Endothelial cell of umbilical vein (primary cell): ENCODE data around the gene PTPRT. TPM values are rescaled to one million over a fixed set of nuclear protein-coding genes. Genes with fewer than 3 reads are reported as not detected.

Experiments used
- BruUV-seq: library from RNA; stranded (reverse); fragments of 400-500 nt; replicated peaks from 2 replicates; lab custom pipeline; 2021; lab: Mats Ljungman, UMichigan
- CTCF ChIA-PET: fragments of 300-600, 350-600 bp; sonication (Branson Sonifier 250); formaldehyde crosslinking; loops from one replicate; lab custom pipeline; 2021; ENCODE audit warnings: antibody characterized with exemption, inconsistent platforms; lab: Charles Lee
- POLR2A ChIA-PET: fragments of 300-600, 350-600 bp; sonication (Branson Sonifier 250); formaldehyde crosslinking; loops from one replicate; lab custom pipeline; 2021; ENCODE audit warnings: antibody characterized with exemption, inconsistent platforms; lab: Charles Lee
- DNase-seq: peaks from one replicate; pipeline ENCODE4 v3.0.0-alpha.2; 2011; ENCODE audit warnings: low read depth, low spot score
- FAIRE-seq: peaks from 2 replicates; lab custom pipeline; 2011; peaks lifted over from hg19 to GRCh38; lab: Jason Lieb, UNC
- H2AFZ ChIP-seq: 2 replicates; pipeline ENCODE4 v1.6.0; 2012; ENCODE audit warnings: low read depth, low read length, control low read depth, inconsistent platforms
- H3K27ac ChIP-seq: 2 replicates; pipeline ENCODE4 v1.5.1; 2011; ENCODE audit warnings: low read depth, mild to moderate bottlenecking, control low read depth, low read length, moderate library complexity; ENCODE audit not compliant: insufficient read depth
- H3K27me3 ChIP-seq, 2 experiments: 2 replicates each; pipeline versions ENCODE4 v1.6.0 to v1.6.1; 2011; ENCODE audit warnings: low read length in 2 of 2, mixed read lengths in 1 of 2; ENCODE audit not compliant: control insufficient read depth in 2 of 2, insufficient read depth in 2 of 2
- H3K36me3 ChIP-seq, 2 experiments: 2 replicates in 1 of 2; 3 replicates in 1 of 2; pipeline ENCODE4 v1.5.1; 2011; ENCODE audit warnings: low read length in 2 of 2, mild to moderate bottlenecking in 1 of 2, moderate library complexity in 1 of 2; ENCODE audit not compliant: control insufficient read depth in 2 of 2, insufficient read depth in 2 of 2; ENCODE audit errors: extremely low read depth in 1 of 2
- H3K4me1 ChIP-seq: 3 replicates; pipeline ENCODE4 v1.5.1; 2011; ENCODE audit warnings: mild to moderate bottlenecking, low read length; ENCODE audit not compliant: control insufficient read depth, insufficient read depth; ENCODE audit errors: extremely low read depth
- H3K4me2 ChIP-seq: 2 replicates; pipeline ENCODE4 v1.6.1; 2011; ENCODE audit warnings: low read length, control low read depth, mixed read lengths; ENCODE audit not compliant: insufficient read depth
- H3K4me3 ChIP-seq, 3 experiments: fragments of 200-600 bp in 1 of 3; sonication (generic), shearing (Covaris generic) in 1 of 3; replicated peaks in 1 of 3; 2 replicates each; pipeline ENCODE4 v1.5.1; 2011 to 2016; ENCODE audit warnings: control low read depth in 3 of 3, low read length in 3 of 3, mild to moderate bottlenecking in 2 of 3, inconsistent platforms in 1 of 3, low read depth in 1 of 3, moderate library complexity in 1 of 3; ENCODE audit not compliant: insufficient read depth in 1 of 3
- H3K79me2 ChIP-seq: 2 replicates; pipeline ENCODE4 v1.6.0; 2012; ENCODE audit warnings: low read length, inconsistent platforms; ENCODE audit not compliant: control insufficient read depth, insufficient read depth
- H3K9ac ChIP-seq: replicated peaks from 2 replicates; pipeline ENCODE3; 2011; ENCODE audit warnings: low read length, control low read depth; ENCODE audit not compliant: insufficient read depth; ENCODE audit errors: extremely low read depth
- H3K9me1 ChIP-seq: replicated peaks from 3 replicates; pipeline ENCODE4 v1.6.0; 2011; ENCODE audit warnings: mild to moderate bottlenecking, low read length; ENCODE audit not compliant: control insufficient read depth, insufficient read depth; ENCODE audit errors: extremely low read depth
- H3K9me3 ChIP-seq: replicated peaks from 2 replicates; pipeline ENCODE4 v1.5.1; 2012; ENCODE audit warnings: low read length, inconsistent platforms; ENCODE audit not compliant: control insufficient read depth, insufficient read depth
- H4K20me1 ChIP-seq: replicated peaks from 2 replicates; pipeline ENCODE3; 2011; ENCODE audit warnings: mild to moderate bottlenecking, low read length; ENCODE audit not compliant: control insufficient read depth, insufficient read depth; ENCODE audit errors: extremely low read depth
- CTCF ChIP-seq, 2 donors: IDR thresholded peaks; 1 replicate in 1 of 2; 2 replicates in 1 of 2; pipeline ENCODE4 v1.5.1; 2011; ENCODE audit warnings: low read length in 2 of 2, mild to moderate bottlenecking in 2 of 2, moderate library complexity in 2 of 2, control low read depth in 1 of 2, inconsistent platforms in 1 of 2, low read depth in 1 of 2; ENCODE audit not compliant: insufficient read depth in 1 of 2; ENCODE audit errors: extremely low read depth in 1 of 2
- EZH2 ChIP-seq: IDR thresholded peaks from 2 replicates; pipeline ENCODE4 v1.6.1; 2012; ENCODE audit warnings: borderline replicate concordance, low read depth, mild to moderate bottlenecking, moderate library complexity, low read length, inconsistent platforms; ENCODE audit not compliant: severe bottlenecking
- FOS ChIP-seq: IDR thresholded peaks from 2 replicates; pipeline ENCODE4 v1.6.1; 2011; ENCODE audit warnings: mild to moderate bottlenecking, low read length, moderate library complexity, borderline replicate concordance; ENCODE audit not compliant: insufficient read depth
- GATA2 ChIP-seq: IDR thresholded peaks from 2 replicates; pipeline ENCODE4 v1.7.0; 2011; ENCODE audit warnings: low read depth, mild to moderate bottlenecking, moderate library complexity, mixed read lengths, low read length; ENCODE audit not compliant: insufficient read length, insufficient read depth
- JUN ChIP-seq: IDR thresholded peaks from 2 replicates; pipeline ENCODE4 v1.6.1; 2011; ENCODE audit warnings: borderline replicate concordance, low read depth; ENCODE audit not compliant: insufficient read length, insufficient read depth
- MAX ChIP-seq: IDR thresholded peaks from 2 replicates; pipeline ENCODE4 v1.6.1; 2011; ENCODE audit not compliant: insufficient read depth, insufficient read length
- MYC ChIP-seq: IDR thresholded peaks from one replicate; pipeline ENCODE4 v1.6.1; 2011; ENCODE audit warnings: mild to moderate bottlenecking, low read depth, low read length
- POLR2A ChIP-seq: IDR thresholded peaks from 2 replicates; pipeline ENCODE4 v1.6.1; 2012; ENCODE audit warnings: low read depth, mild to moderate bottlenecking, control low read depth, low read length
- POLR2AphosphoS5 ChIP-seq: IDR thresholded peaks from 2 replicates; pipeline ENCODE4 v1.6.1; 2012; ENCODE audit warnings: low read depth, mild to moderate bottlenecking, control low read depth, low read length, moderate library complexity; ENCODE audit not compliant: insufficient read depth
- dilution Hi-C: fragments of 300-500 bp; cut with MboI; formaldehyde crosslinking; loops from one replicate; pipeline ENCODE4 v1.15.0; 2019; ENCODE audit warnings: low sequenced_read_pairs; ENCODE audit not compliant: extremely low pct_ligation_motif_present
- intact Hi-C: fragments of 100-400 bp; cut with micrococcal nuclease; formaldehyde crosslinking; loops from one replicate; pipeline ENCODE4 v1.10.0; 2022
- polyA plus RNA-seq, 4 experiments: library from polyadenylated mRNA; depleted of rRNA in 3 of 4; stranded (reverse) in 3 of 4; unstranded in 1 of 4; fragments of >200 nt; gene quantifications; 2 replicates each; pipeline versions ENCODE4 v1.2.1 to v1.2.3, GENCODE V29; 2011 to 2012; ENCODE audit warnings: missing spikeins in 1 of 4
- total RNA-seq: library from RNA; stranded (reverse); gene quantifications from 2 replicates; pipeline ENCODE4 v1.2.3, GENCODE V29; 2021

The PTPRT gene
- total and polyA plus RNA-seq, 2 donors (not counting 3 experiments of a cell fraction or from before 2014, with no cell fraction given): not detected

DNA sequence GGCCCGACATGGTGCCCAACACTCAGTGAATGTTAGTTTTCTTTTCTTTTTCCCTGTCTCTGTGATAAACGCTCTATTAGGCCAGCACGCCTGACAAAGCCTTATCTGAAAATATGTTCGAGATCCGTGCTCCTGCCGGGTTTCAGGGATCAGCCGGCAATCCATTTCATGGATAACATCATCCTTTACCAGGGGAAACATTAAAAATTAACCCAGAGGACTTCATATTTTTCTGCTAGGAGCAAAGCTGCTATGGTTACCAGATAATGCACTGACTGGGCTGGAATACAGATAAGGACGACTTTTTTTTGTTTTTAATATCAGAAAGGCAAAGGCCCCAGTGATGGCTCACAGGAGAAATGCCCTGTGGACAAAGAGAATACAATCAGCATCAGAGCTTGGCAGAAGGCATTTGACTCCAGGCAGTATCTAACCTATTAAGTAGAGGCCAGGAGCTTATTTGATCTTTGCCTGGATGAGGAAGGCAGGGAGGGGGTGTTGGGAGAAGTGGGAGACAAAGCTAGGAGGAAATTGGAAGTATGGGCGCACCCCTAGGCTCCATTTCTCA lies 1089.5 kb downstream of the PTPRT start:
- Histone ChIP-seq H3K9me3 (peaks cover 7% of the 10 kb centered on the region), H3K27ac (no peak overlapping the region), H3K79me2 (no peaks in the 10 kb centered on the region), H3K9ac (no peak overlapping the region), H3K4me3 (no peak overlapping the region), H4K20me1 (no peaks in the 10 kb centered on the region), H3K36me3 (no peaks in the 10 kb centered on the region), H2AFZ (no peak overlapping the region), H3K4me1 (no peaks in the 10 kb centered on the region), H3K4me2 (no peak overlapping the region), H3K9me1 (no peaks in the 10 kb centered on the region), H3K27me3 (no peaks in the 10 kb centered on the region)
- FAIRE-seq (no peak), DNase-seq (no peak)
- no peak for TF ChIP-seq MYC
- TF ChIP-seq CTCF (IDR thresholded peaks at IDR 0.05; ENCODE audit: extremely low read depth in 1 of 2, insufficient read depth in 1 of 2, low read depth in 1 of 2, low read length in 2 of 2): no peak
- TF ChIP-seq EZH2: no peak
- no peak for TF ChIP-seq POLR2A
- no peak for TF ChIP-seq JUN
- TF ChIP-seq MAX: no peak
- TF ChIP-seq FOS: no peak
- TF ChIP-seq GATA2: no peak
- TF ChIP-seq POLR2AphosphoS5: no peak
- BruUV-seq: no TSS peak
- ChIA-PET CTCF (no interaction called here), POLR2A (no interaction called here)
- dilution Hi-C loops (no loop called here), intact Hi-C loops (no loop called here)
